GM19035 (cell line): ENCODE results near the gene AIG1.
"Not testable (repeated sequence)": the region's sequence is repeated elsewhere in the genome, so short reads cannot be mapped to it uniquely, and the experiment has no call there.

Source experiments
- ATAC-seq: cut with Tn5 transposase; IDR thresholded peaks from one replicate; pipeline ENCODE4 v1.9.1; 2021; ENCODE audit not compliant: unreplicated experiment

Gene AIG1

GRCh38 chr6:143060806-143061596 lies at the start of gene AIG1:
TSS of gene AIG1 (plus strand) at chr6:143060889. CDS start at chr6:143060926, 37 bp downstream.
- ATAC-seq, result peak; percentile 67

DNA sequence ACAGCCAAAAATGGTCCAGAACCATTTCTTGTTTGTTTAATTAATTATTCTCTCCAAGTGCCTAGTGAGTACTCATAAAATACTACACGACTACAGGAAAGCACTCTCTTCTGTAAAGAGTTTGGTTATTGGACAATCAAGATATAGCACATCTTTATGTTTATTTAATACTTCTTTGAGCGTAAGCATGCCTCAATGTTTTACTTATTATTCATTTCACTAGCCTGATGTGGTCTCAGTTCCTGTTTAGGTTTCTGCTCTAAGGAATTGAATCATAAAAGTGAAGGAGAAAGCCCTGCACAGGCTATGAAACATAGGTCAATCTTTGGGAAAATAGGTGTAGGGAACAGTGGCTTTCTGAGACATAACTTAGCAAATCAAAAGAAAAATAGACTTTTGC lies 45.9 kb upstream of the AIG1 start:
- no peak for ATAC-seq

DNA sequence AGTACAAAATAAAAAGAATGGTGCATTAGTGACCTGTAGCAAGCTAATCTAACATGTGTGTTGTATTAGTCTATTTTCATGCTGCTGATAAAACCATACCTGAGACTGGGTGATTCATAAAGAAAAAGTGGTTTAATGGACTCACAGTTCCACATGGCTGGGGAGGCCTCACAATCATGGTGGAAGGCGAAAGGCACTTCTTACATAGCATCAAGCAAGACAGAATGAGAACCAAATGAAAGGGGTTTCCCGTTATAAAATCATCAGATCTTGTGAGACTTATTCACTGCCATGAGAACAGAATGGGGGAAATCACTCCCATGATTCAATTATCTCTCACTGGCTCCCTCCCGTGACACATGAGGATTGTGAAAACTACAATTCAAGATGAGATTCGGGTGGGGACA lies 45.4 kb upstream of the AIG1 start:
- no peak for ATAC-seq

- ATAC-seq, result no peak
Observed at GRCh38 chr6:143018955-143019354, 41.7 kb upstream of the AIG1 start.

DNA sequence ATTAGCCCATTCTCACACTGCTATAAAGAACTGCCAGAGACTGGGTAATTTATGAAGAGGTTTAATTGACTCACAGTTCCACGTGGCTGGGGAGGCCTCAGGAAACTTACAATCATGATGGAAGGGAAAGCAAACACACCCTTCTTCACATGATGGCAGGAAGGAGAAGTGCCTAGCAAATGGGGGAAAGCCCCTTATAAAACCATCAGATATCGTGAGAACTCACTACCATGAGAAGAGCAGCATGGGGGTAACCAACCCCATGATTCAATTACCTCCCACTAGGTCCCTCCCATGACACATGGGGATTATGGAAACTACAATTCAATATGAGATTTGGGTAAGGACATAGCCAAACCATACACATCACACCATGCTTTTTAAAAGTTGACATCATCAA lies 39.8 kb upstream of the AIG1 start:
- ATAC-seq, result not testable (repeated sequence)

DNA sequence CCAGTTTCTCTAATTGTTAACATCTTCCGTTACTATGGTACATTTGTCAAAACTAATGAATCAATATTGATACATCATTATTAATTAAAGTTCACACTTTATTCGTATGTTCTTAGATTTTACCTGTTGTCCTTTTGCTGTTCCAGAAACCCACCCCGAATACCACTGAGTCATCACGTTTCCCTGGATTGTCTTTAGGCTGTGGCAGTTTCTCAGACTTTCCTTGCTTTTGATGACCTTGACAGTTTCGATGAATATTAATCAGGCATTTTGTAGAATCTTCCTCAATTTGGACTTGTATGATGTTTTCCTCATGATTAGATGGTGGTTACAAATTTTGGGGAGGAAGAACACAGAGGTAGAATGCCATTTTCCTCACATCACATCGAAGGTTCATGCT lies 39.1 kb upstream of the AIG1 start:
- ATAC-seq, result no peak

DNA sequence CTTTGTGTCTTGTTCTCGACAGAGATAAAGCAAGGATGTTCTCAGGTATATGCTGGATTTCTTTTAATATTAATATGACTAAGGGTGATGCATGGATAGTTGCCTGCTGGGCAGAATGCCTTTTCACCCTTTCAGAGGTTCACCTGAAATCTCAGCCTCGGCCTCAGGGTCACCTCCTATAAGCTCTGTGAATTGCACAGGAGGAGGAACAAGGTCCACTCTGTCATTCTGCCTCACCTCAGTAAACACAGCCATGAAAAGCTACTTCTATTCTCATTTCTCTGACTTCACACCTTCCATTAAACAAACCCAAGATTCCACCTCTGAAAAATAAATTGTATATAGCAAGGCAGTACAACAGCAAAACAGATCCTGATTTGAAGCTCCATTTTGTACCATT lies 38.1 kb upstream of the AIG1 start:
- no peak for ATAC-seq

- no peak for ATAC-seq
Observed at GRCh38 chr6:143023695-143024094, 37.0 kb upstream of the AIG1 start.

DNA sequence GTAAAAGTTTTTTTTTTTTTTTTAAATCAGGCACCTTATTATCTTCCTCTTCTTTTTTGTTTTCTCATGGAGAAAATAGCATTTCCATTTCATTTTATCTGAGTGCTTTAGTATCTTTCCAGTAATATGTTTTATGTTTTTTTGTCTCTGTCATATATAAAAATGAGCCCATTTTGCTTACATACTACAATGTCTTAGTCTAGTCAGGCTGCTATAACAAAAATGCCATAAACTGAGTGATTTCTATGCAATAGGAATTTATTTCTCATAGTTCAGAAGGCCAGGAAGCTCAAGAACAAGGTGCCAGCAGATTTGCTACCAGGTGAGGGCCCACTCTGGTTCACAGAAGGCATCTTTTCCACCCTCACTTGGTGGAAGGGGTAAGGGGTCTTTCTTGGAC lies 35.7 kb upstream of the AIG1 start:
- ATAC-seq, result no peak

DNA sequence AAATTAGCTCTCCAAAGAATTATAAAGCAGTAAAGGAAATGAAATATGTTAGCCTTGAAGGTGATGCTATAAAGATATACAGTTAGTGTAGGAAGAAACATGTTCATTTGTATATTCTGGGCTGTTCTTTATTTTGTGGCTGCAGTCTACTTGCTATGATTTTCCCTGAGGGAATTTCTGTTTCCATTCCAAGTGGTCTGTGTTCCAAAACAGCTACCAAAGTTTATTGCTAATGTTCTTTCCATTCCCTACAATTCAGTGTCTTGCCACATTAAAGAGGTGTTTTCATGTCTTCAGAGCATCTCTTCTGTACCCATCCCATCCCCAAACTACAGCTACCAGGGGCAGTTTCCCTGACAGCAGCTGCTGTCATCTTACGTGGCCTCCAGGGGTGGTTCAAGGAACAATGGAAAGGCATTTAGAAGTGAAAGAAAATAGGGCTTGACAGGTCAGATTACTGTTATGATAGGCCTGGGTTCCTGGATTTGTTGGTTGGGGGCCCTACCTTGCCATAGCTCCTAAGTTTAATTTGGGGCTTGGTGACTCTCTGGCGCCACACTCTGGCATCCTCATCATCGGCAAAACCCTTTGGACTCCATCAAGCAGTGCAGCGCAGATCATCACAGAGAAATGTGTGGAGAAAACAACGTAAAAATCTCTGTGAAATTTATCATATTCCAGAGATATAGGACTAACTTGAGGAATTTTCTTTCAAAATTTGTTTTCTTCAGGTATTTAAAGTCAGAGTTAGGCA lies 33.8 kb upstream of the AIG1 start:
- ATAC-seq, result peak; percentile 52

GRCh38 chr6:143034689-143035334 lies 25.9 kb upstream of the AIG1 start:
- peak; percentile 55 for ATAC-seq

GRCh38 chr6:143037470-143037869 lies 23.2 kb upstream of the AIG1 start:
- ATAC-seq, result no peak

- no peak for ATAC-seq
Observed at GRCh38 chr6:143038833-143039232, 21.9 kb upstream of the AIG1 start.

DNA sequence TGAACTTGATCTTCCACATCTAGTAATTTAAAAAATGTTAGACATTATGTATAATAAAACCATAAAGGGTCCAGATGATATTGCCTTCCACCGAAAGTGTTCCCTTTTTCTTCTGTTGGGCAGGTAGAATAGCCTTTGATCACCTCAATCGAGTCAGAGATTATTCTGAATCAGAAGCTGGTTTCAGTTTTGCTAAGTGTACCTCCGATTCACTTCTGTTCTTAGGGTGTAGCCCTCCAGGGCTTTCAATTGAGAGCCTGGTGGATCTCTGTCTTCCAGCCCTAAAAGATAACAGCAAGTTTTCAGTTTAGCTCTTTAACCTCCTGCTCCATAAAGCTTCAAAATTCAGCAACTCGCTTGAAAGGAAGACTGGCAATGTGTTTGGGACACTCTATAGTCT lies 21.1 kb upstream of the AIG1 start:
- ATAC-seq, result peak; percentile 65

DNA sequence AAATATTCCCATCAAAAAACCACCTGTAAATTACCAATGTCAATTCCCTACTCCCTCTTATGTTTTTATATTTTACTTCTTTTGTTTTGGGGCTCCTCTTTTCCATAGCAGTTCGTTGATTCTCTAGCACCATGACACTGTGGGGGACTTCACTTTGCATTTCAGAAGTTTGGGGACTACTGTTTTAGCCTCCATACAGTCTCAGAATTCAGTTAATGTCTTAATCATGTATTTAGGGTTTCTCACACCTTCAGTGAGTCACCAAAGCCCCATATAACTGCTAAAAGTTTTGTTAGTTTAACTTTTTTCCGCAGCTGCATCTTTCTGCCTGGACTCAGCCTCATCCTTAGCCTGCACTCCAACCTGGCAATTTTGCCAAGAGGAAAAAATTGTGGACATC lies 20.7 kb upstream of the AIG1 start:
- ATAC-seq, result peak; percentile 12

DNA sequence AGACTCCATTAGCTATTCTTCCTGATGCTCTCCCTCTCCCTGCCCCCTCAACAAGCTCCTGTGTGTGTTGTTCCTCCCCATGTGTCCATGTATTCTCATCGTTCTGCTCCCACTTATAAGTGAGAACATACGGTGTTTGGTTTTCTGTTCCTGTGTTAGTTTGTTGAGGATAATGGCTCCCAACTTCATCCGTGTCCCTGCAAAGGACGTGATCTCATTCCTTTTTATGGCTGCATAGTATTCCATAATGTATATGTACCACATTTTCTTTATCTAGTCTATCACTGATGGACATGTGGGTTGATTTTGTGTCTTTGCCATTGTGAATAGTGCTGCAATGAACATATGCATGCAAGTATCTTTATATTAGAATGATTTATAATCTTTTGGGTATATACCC lies 16.3 kb upstream of the AIG1 start:
- ATAC-seq, result not testable (repeated sequence)

GRCh38 chr6:143049611-143050010 lies 11.1 kb upstream of the AIG1 start:
- ATAC-seq, result no peak

- ATAC-seq, result no peak
Observed at GRCh38 chr6:143050509-143050908, 10.2 kb upstream of the AIG1 start.

DNA sequence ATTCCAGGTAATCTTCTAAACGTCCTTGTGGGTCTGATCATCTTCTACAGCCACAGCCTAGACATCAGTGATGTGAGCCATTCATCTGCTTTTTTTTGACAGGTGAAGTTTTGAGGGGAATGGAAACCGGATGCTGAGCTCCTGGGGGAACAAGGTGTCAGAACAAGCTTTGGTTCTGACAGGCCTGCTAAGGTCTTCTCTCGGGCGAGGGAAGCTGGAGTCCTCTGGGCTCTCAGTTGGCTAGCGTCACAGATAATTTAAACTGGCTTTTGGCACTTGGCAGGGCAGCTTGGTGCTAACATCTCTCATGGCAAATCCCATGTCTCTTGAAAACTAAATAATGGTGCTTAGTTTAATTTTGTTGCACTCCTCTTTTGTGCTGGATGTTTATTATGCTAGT lies 8.4 kb upstream of the AIG1 start:
- ATAC-seq, result no peak

- no peak for ATAC-seq
Observed at GRCh38 chr6:143053856-143054255, 6.8 kb upstream of the AIG1 start.

DNA sequence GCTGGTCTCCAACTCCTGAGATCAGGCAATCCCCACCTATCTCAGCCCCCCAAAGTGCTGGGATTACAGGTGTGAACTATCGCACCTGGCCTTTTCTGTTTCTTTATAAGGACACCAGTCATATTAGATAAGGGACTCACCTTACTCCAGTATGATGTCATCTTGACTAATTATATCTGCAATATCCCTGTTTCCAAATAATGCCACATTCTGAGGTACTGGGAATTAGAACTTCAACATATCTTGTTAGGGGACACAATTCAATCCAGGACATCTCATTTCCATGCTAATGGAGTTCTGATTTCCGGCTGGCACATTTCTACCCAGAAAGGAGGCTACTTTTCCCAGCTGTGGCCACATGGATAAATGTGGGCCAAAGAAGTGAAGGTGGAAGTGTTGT lies 6.4 kb upstream of the AIG1 start:
- ATAC-seq, result no peak

DNA sequence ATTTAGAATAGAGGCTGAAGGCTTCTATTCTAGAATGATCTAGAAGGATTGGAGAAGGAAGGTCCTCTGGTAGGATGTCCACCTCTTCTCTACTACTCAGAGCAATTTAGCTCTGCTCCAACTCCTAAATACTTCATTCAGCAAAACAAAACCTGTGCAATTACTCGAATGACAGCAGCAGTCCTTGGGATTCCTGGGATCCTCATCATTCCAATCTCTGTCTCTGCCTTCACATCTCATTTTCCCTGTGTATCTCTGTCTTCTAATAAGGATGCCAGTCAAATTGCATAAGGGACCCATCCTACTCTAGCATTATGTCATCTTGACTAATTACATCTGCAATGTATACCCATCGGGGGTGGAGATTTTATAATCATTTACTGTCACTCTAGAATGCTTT lies 5.5 kb upstream of the AIG1 start:
- no peak for ATAC-seq
